Measurements from ENCODE around the gene CD164. TPM values are rescaled to one million over a fixed set of nuclear protein-coding genes. Genes with fewer than 3 reads are reported as not detected.

CD164 gene
- total and polyA plus RNA-seq, 2 donors (not counting 3 experiments of a cell fraction or from before 2014, with no cell fraction given) = 116 to 172 TPM

GRCh38 chr6:109323241-109323640 is 59.0 kb downstream of the CD164 start:
- CTCF ChIA-PET = no interaction called here
- Histone ChIP-seq H3K4me1 (ENCODE audit: control insufficient read depth, extremely low read depth, insufficient read depth, low read length) (peaks cover 8% of the 10 kb centered on the region), H3K4me2 (ENCODE audit: insufficient read depth, low read length) (peak overlapping the region; percentile 42), H3K27me3 (ENCODE audit: control insufficient read depth in 2 of 2, insufficient read depth in 2 of 2, low read length in 2 of 2) (peaks cover 2 to 4% of the 10 kb centered on the region in 2 experiments), H3K9ac (replicated peaks; ENCODE audit: extremely low read depth, insufficient read depth, low read length) (no peak overlapping the region), H3K79me2 (ENCODE audit: control insufficient read depth, insufficient read depth, low read length) (no peaks in the 10 kb centered on the region), H3K36me3 (ENCODE audit: control insufficient read depth in 2 of 2, extremely low read depth in 1 of 2, insufficient read depth in 2 of 2, low read length in 2 of 2) (no peaks in the 10 kb centered on the region), H3K9me3 (replicated peaks; ENCODE audit: control insufficient read depth, insufficient read depth, low read length) (no peaks in the 10 kb centered on the region), H3K4me3 (replicated peaks in 1 of 3; ENCODE audit: insufficient read depth in 1 of 3, low read depth in 1 of 3, low read length in 3 of 3) (no peak overlapping the region), H2AFZ (ENCODE audit: low read depth, low read length) (peak overlapping the region; percentile 78), H3K27ac (ENCODE audit: insufficient read depth, low read depth, low read length) (no peak overlapping the region), H3K9me1 (replicated peaks; ENCODE audit: control insufficient read depth, extremely low read depth, insufficient read depth, low read length) (no peaks in the 10 kb centered on the region), H4K20me1 (replicated peaks; ENCODE audit: control insufficient read depth, extremely low read depth, insufficient read depth, low read length) (no peaks in the 10 kb centered on the region)
- BruUV-seq (replicated peaks) = no TSS peak
- no peak for FAIRE-seq
- dilution Hi-C loops (cut with MboI; ENCODE audit: extremely low pct_ligation_motif_present, low sequenced_read_pairs) = no loop called here
- DNase-seq (ENCODE audit: low read depth, low spot score) = no peak
- intact Hi-C loops (cut with micrococcal nuclease) = no loop called here
- TF ChIP-seq GATA2 (IDR thresholded peaks at IDR 0.05; ENCODE audit: insufficient read depth, insufficient read length, low read depth, low read length) = no peak
- TF ChIP-seq MYC (IDR thresholded peaks at IDR 0.05; ENCODE audit: low read depth, low read length) = no peak
- no peak for TF ChIP-seq POLR2A (IDR thresholded peaks at IDR 0.05; ENCODE audit: low read depth, low read length)
- no peak for TF ChIP-seq JUN (IDR thresholded peaks at IDR 0.05; ENCODE audit: borderline replicate concordance, insufficient read depth, insufficient read length, low read depth)
- TF ChIP-seq, protein P1, sequence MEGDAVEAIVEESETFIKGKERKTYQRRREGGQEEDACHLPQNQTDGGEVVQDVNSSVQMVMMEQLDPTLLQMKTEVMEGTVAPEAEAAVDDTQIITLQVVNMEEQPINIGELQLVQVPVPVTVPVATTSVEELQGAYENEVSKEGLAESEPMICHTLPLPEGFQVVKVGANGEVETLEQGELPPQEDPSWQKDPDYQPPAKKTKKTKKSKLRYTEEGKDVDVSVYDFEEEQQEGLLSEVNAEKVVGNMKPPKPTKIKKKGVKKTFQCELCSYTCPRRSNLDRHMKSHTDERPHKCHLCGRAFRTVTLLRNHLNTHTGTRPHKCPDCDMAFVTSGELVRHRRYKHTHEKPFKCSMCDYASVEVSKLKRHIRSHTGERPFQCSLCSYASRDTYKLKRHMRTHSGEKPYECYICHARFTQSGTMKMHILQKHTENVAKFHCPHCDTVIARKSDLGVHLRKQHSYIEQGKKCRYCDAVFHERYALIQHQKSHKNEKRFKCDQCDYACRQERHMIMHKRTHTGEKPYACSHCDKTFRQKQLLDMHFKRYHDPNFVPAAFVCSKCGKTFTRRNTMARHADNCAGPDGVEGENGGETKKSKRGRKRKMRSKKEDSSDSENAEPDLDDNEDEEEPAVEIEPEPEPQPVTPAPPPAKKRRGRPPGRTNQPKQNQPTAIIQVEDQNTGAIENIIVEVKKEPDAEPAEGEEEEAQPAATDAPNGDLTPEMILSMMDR (IDR thresholded peaks at IDR 0.05; ENCODE audit: extremely low read depth in 1 of 2, insufficient read depth in 1 of 2, low read depth in 1 of 2, low read length in 2 of 2) = no peak
- POLR2A ChIA-PET = no interaction called here

DNA sequence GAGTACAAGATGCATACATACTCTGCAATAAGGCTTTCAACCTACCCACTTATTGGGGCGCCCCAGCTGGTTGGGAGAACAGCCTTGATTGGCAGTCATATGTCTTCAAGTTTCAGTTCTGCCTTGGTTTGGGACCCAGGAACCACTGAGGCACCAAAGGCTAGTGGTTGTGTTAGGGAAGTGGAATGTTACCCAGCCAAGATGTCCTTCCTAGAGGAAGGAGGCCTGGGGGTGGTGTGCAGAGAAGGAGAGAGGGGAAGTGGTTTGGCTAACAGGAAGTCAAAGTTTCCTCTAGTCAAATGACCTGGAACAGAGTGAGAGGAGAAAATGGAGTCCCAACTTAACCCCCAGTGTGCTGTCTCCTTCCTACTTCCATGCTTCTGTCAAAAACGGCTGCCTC is 59.4 kb downstream of the CD164 start:
- Histone ChIP-seq H3K27ac (ENCODE audit: insufficient read depth, low read depth, low read length) (no peak overlapping the region), H3K79me2 (ENCODE audit: control insufficient read depth, insufficient read depth, low read length) (no peaks in the 10 kb centered on the region), H3K4me3 (replicated peaks in 1 of 3; ENCODE audit: insufficient read depth in 1 of 3, low read depth in 1 of 3, low read length in 3 of 3) (no peak overlapping the region), H3K9me3 (replicated peaks; ENCODE audit: control insufficient read depth, insufficient read depth, low read length) (no peaks in the 10 kb centered on the region), H3K9me1 (replicated peaks; ENCODE audit: control insufficient read depth, extremely low read depth, insufficient read depth, low read length) (no peaks in the 10 kb centered on the region), H3K4me2 (ENCODE audit: insufficient read depth, low read length) (peak overlapping the region; percentile 42), H3K4me1 (ENCODE audit: control insufficient read depth, extremely low read depth, insufficient read depth, low read length) (peaks cover 8% of the 10 kb centered on the region), H2AFZ (ENCODE audit: low read depth, low read length) (peak overlapping the region; percentile 78), H3K9ac (replicated peaks; ENCODE audit: extremely low read depth, insufficient read depth, low read length) (no peak overlapping the region), H4K20me1 (replicated peaks; ENCODE audit: control insufficient read depth, extremely low read depth, insufficient read depth, low read length) (no peaks in the 10 kb centered on the region), H3K36me3 (ENCODE audit: control insufficient read depth in 2 of 2, extremely low read depth in 1 of 2, insufficient read depth in 2 of 2, low read length in 2 of 2) (no peaks in the 10 kb centered on the region), H3K27me3 (ENCODE audit: control insufficient read depth in 2 of 2, insufficient read depth in 2 of 2, low read length in 2 of 2) (peaks cover 2 to 4% of the 10 kb centered on the region in 2 experiments)
- DNase-seq (ENCODE audit: low read depth, low spot score) (no peak), FAIRE-seq (peak; percentile 66)
- ChIA-PET CTCF (no interaction called here), POLR2A (no interaction called here)
- intact Hi-C loops (cut with micrococcal nuclease) (no loop called here), dilution Hi-C loops (cut with MboI; ENCODE audit: extremely low pct_ligation_motif_present, low sequenced_read_pairs) (no loop called here)
- no TSS peak for BruUV-seq (replicated peaks)
- TF ChIP-seq POLR2AphosphoS5 (IDR thresholded peaks at IDR 0.05; ENCODE audit: insufficient read depth, low read depth, low read length) (no peak), FOS (IDR thresholded peaks at IDR 0.05; ENCODE audit: borderline replicate concordance, insufficient read depth, low read length) (no peak), MYC (IDR thresholded peaks at IDR 0.05; ENCODE audit: low read depth, low read length) (no peak), GATA2 (IDR thresholded peaks at IDR 0.05; ENCODE audit: insufficient read depth, insufficient read length, low read depth, low read length) (no peak), EZH2 (IDR thresholded peaks at IDR 0.05; ENCODE audit: borderline replicate concordance, low read depth, low read length, severe bottlenecking) (no peak), JUN (IDR thresholded peaks at IDR 0.05; ENCODE audit: borderline replicate concordance, insufficient read depth, insufficient read length, low read depth) (no peak), POLR2A (IDR thresholded peaks at IDR 0.05; ENCODE audit: low read depth, low read length) (no peak)
- TF ChIP-seq, protein P1 (IDR thresholded peaks at IDR 0.05; ENCODE audit: extremely low read depth in 1 of 2, insufficient read depth in 1 of 2, low read depth in 1 of 2, low read length in 2 of 2) = no peak
- TF ChIP-seq, protein P2, sequence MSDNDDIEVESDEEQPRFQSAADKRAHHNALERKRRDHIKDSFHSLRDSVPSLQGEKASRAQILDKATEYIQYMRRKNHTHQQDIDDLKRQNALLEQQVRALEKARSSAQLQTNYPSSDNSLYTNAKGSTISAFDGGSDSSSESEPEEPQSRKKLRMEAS (IDR thresholded peaks at IDR 0.05; ENCODE audit: insufficient read depth, insufficient read length) = no peak

Data from endothelial cell of umbilical vein (primary cell).